HepG2 (cell line): ENCODE measurements around the gene KCNQ1OT1. TPM values are rescaled to one million over a fixed set of nuclear protein-coding genes. Genes with fewer than 3 reads are reported as not detected.
A peak's percentile ranks its signal among the peaks of the same experiment; 100 is the strongest.

Experiments used
- FOXA3 ChIP-seq: IDR thresholded peaks from 2 replicates; pipeline ENCODE4 v1.6.1; 2016; ENCODE audit warnings: missing genetic modification reagents, missing compliant biosample characterization
- FOXK1 ChIP-seq: sonication (generic); formaldehyde crosslinking; IDR thresholded peaks from 2 replicates; pipeline ENCODE4 v1.4.0; 2020; ENCODE audit warnings: low read depth, missing genetic modification reagents, borderline replicate concordance
- ISX ChIP-seq: sonication (generic); formaldehyde crosslinking; conservative IDR thresholded peaks from 2 replicates; pipeline ENCODE4 v1.5.0; 2020; ENCODE audit warnings: missing genetic modification reagents
- KAT7 ChIP-seq: IDR thresholded peaks from 2 replicates; pipeline ENCODE4 v1.6.1; 2018; ENCODE audit warnings: borderline replicate concordance, missing compliant biosample characterization
- KLF6 ChIP-seq: IDR thresholded peaks from 2 replicates; pipeline ENCODE4 v1.8.0; 2016; ENCODE audit warnings: missing biosample characterization, missing genetic modification reagents
- MTERF4 ChIP-seq: sonication (generic); formaldehyde crosslinking; IDR thresholded peaks from 2 replicates; pipeline ENCODE4 v1.8.0; 2023; ENCODE audit warnings: mild to moderate bottlenecking, missing genetic modification reagents
- NKX3-1 ChIP-seq: sonication (generic); formaldehyde crosslinking; IDR thresholded peaks from 2 replicates; pipeline ENCODE4 v1.5.0; 2020; ENCODE audit warnings: missing genetic modification reagents
- RERE ChIP-seq: IDR thresholded peaks from 2 replicates; pipeline ENCODE4 v1.6.1; 2016; ENCODE audit warnings: low read depth, missing genetic modification reagents, missing compliant biosample characterization
- SNAPC2 ChIP-seq: sonication (generic); formaldehyde crosslinking; IDR thresholded peaks from 2 replicates; pipeline ENCODE4 v1.8.1; 2022; ENCODE audit warnings: mild to moderate bottlenecking, missing genetic modification reagents
- THAP8 ChIP-seq: sonication (generic); formaldehyde crosslinking; IDR thresholded peaks from 2 replicates; pipeline ENCODE4 v1.5.1; 2020; ENCODE audit warnings: missing genetic modification reagents, mild to moderate bottlenecking, borderline replicate concordance
- UBTF ChIP-seq: sonication (generic); formaldehyde crosslinking; IDR thresholded peaks from 2 replicates; pipeline ENCODE4 v1.4.0; 2020; ENCODE audit warnings: mild to moderate bottlenecking, missing genetic modification reagents
- ZBTB38 ChIP-seq: sonication (generic); formaldehyde crosslinking; IDR thresholded peaks from 2 replicates; pipeline ENCODE4 v1.5.1; 2020; ENCODE audit warnings: mild to moderate bottlenecking, missing genetic modification reagents
- ZNF263 ChIP-seq: sonication (generic); formaldehyde crosslinking; IDR thresholded peaks from 2 replicates; pipeline ENCODE4 v1.4.0; 2020; ENCODE audit warnings: missing genetic modification reagents
- ZNF280B ChIP-seq: sonication (generic); formaldehyde crosslinking; IDR thresholded peaks from 2 replicates; pipeline ENCODE4 v1.5.0; 2020; ENCODE audit warnings: missing genetic modification reagents, mild to moderate bottlenecking, borderline replicate concordance
- ZNF441 ChIP-seq: sonication (generic); formaldehyde crosslinking; IDR thresholded peaks from 2 replicates; pipeline ENCODE4 v1.7.0; 2021; ENCODE audit warnings: missing genetic modification reagents, borderline replicate concordance
- ZNF607 ChIP-seq: sonication (generic); formaldehyde crosslinking; IDR thresholded peaks from 2 replicates; pipeline ENCODE4 v1.5.1; 2020; ENCODE audit warnings: missing genetic modification reagents, mild to moderate bottlenecking, borderline replicate concordance
- ZSCAN31 ChIP-seq: sonication (generic); formaldehyde crosslinking; IDR thresholded peaks from 2 replicates; pipeline ENCODE4 v1.5.0; 2020; ENCODE audit warnings: low read depth, mild to moderate bottlenecking, missing genetic modification reagents
- polyA plus RNA-seq, 8 experiments: library from polyadenylated mRNA; depleted of rRNA in 3 of 8; stranded (reverse) in 7 of 8; unstranded in 1 of 8; fragments of >200 nt; fragmentation: Illumina TruSeq in 4 of 8; extraction: Trizol in 4 of 8; gene quantifications; 2 replicates each; pipeline versions ENCODE4 v1.2.1 to v1.2.3, GENCODE V29; 2011 to 2016; ENCODE audit warnings: low read depth in 4 of 8, missing spikeins in 1 of 8, mixed read lengths in 1 of 8; ENCODE audit not compliant: insufficient read depth in 1 of 8
- total RNA-seq, 5 experiments: library from RNA; depleted of rRNA; stranded (reverse); fragments of >200 nt; fragmentation: Illumina TruSeq; extraction: Trizol; gene quantifications; 2 replicates each; pipeline ENCODE4 v1.2.3, GENCODE V29; 2016; ENCODE audit warnings: low read depth in 1 of 5

KCNQ1OT1 gene
- total and polyA plus RNA-seq, 2 of the 13 experiments (the other 11 are each of a cell fraction or from before 2014, with no cell fraction given) = 1.3 to 18.9 TPM

GRCh38 chr11:2730272-2731129 lies 30.7 kb upstream of the KCNQ1OT1 start (continued):
- peak; percentile 42; the same call in 1 of the 2 replicates for TF ChIP-seq RERE (CRISPR knock-in tag)
- peak; percentile 66 for TF ChIP-seq FOXA3 (CRISPR knock-in tag)
- TF ChIP-seq UBTF (CRISPR knock-in tag) = peak; percentile 89; the same call in 1 of the 2 replicates
- TF ChIP-seq ZNF441 (CRISPR knock-in tag) = peak; percentile 95
- TF ChIP-seq ISX (CRISPR knock-in tag) = no peak
- TF ChIP-seq ZBTB38 = 0 out of 2 replicates have a peak, but pooled peaks have one; percentile 5
- peak; percentile 50; the same call in 1 of the 2 replicates for TF ChIP-seq ZNF607
- TF ChIP-seq ZNF280B (CRISPR knock-in tag) = no peak
- TF ChIP-seq KLF6 (CRISPR knock-in tag) = no peak; the same call in 1 of the 2 replicates
- 0 out of 2 replicates have a peak, but pooled peaks have one; percentile 63 for TF ChIP-seq MTERF4 (CRISPR knock-in tag)
- peak; percentile 41; the same call in 1 of the 2 replicates for TF ChIP-seq ZSCAN31 (CRISPR knock-in tag)
- TF ChIP-seq SNAPC2 (CRISPR knock-in tag) = no peak
- peak; percentile 36; the same call in 1 of the 2 replicates for TF ChIP-seq NKX3-1 (CRISPR knock-in tag)
- TF ChIP-seq FOXK1 (CRISPR knock-in tag) = peak; percentile 33; the same call in 1 of the 2 replicates
- 0 out of 2 replicates have a peak, but pooled peaks have one; percentile 30 for TF ChIP-seq KAT7 (CRISPR knock-in tag)
- TF ChIP-seq THAP8 = no peak
- peak; percentile 83 for TF ChIP-seq ZNF263 (CRISPR knock-in tag)
